Adrenal gland (tissue), 12 donors: Measurements from ENCODE around the gene FAM227B. TPM values are rescaled to one million over a fixed set of nuclear protein-coding genes. Genes with fewer than 3 reads are reported as not detected.

ENCODE experiments used
- DNase-seq, 7 donors: peaks; one replicate each; pipeline ENCODE4 v3.0.0-alpha.2; 2019 to 2020
- H3K27ac ChIP-seq, 5 donors: fragments of 200-600 bp; sonication (generic) in 4 of 5; 1 replicate in 3 of 5; 2 replicates in 2 of 5; pipeline versions ENCODE4 v1.5.1 to v1.8.0; 2016 to 2020; ENCODE audit warnings: mild to moderate bottlenecking in 1 of 5
- H3K27me3 ChIP-seq: fragments of 200-600 bp; 2 replicates; pipeline ENCODE4 v1.8.0; 2021
- H3K36me3 ChIP-seq, 2 donors: fragments of 200-600 bp; replicated peaks in 1 of 2; 1 replicate in 1 of 2; 2 replicates in 1 of 2; pipeline versions ENCODE4 v1.5.1 to v1.8.0; 2018 to 2022
- H3K4me1 ChIP-seq, 2 donors: fragments of 200-600 bp; replicated peaks in 1 of 2; 1 replicate in 1 of 2; 2 replicates in 1 of 2; pipeline versions ENCODE4 v1.5.1 to v1.8.0; 2018 to 2021
- H3K4me3 ChIP-seq, 4 donors: fragments of 200-600 bp; sonication (generic) in 3 of 4; one replicate each; pipeline ENCODE4 v1.5.1; 2016 to 2018
- H3K9me3 ChIP-seq, 3 donors: fragments of 200-600 bp; sonication (generic) in 1 of 3; replicated peaks in 1 of 3; 1 replicate in 2 of 3; 2 replicates in 1 of 3; pipeline versions ENCODE4 v1.5.1 to v1.8.0; 2016 to 2021
- POLR2A ChIP-seq, 2 donors: fragments of 450-650 bp; IDR thresholded peaks; one replicate each; pipeline ENCODE4 v1.6.1; 2017; ENCODE audit warnings: antibody characterized with exemption in 2 of 2, mild to moderate bottlenecking in 2 of 2, moderate library complexity in 1 of 2
- WGBS, 4 donors: extraction: QIAGEN DNeasy Blood & Tissue Kit in 2 of 4; methylation state at CpG; one replicate each; pipeline versions ENCODE4 v1.1.5 to v1.1.7; 2013 to 2017; 5-methylcytosine and 5-hydroxymethylcytosine counted together
- intact Hi-C, 2 donors: fragments of 100-400 bp; cut with DNase I; formaldehyde crosslinking; loops; one replicate each; pipeline versions ENCODE4 v1.14.1 to v1.15.0; 2022 to 2023
- polyA plus RNA-seq, 3 donors: library from polyadenylated mRNA; stranded (reverse); fragments of 200-250 nt in 2 of 3; fragments of 350-450 nt in 1 of 3; fragmentation: Illumina TruSeq in 1 of 3; extraction: RNeasy Lipid Tissue Mini Kit (QIAGEN cat#74804) in 1 of 3; gene quantifications; one replicate each; pipeline ENCODE4 v1.2.3, GENCODE V29; 2013 to 2014
- total RNA-seq, 9 donors: library from RNA; depleted of rRNA in 4 of 9; stranded (reverse); fragments of >200 nt in 4 of 9; fragments of 120-200 nt in 1 of 9; fragmentation: NEBNext Ultra II Directional in 1 of 9; extraction: Animal tissue kit (Norgen Biotek cat#: 25700) in 1 of 9; gene quantifications; one replicate each; pipeline versions ENCODE4 v1.1.0 to v1.2.4, GENCODE V29; 2013 to 2023
- TF ChIP-seq, protein P1 (sequence below), 6 experiments: fragments of 450-650 bp in 4 of 6; fragments of 200-600 bp in 2 of 6; sonication (generic) in 1 of 6; IDR thresholded peaks; 1 replicate in 5 of 6; 2 replicates in 1 of 6; pipeline versions ENCODE4 v1.5.1 to v1.8.0; 2016 to 2021; ENCODE audit warnings: antibody characterized with exemption in 6 of 6, mild to moderate bottlenecking in 2 of 6, moderate library complexity in 1 of 6
- donor health status: healthy with polysubstance abuse.
- donor health status: Bipolar disorder and iron deficiency.
- donor health status: DM: yes; HTN: yes; CAD: no.
- donor health status: DM: no; HTN: no; CAD: no.
- donor health status: DM: no; HTN: no; CAD: no.
- donor health status: DM: yes; HTN: yes; CAD: no.

The FAM227B gene
- total and polyA plus RNA-seq, 12 donors: 1.4 to 20.4 (median 8.4) TPM

DNA sequence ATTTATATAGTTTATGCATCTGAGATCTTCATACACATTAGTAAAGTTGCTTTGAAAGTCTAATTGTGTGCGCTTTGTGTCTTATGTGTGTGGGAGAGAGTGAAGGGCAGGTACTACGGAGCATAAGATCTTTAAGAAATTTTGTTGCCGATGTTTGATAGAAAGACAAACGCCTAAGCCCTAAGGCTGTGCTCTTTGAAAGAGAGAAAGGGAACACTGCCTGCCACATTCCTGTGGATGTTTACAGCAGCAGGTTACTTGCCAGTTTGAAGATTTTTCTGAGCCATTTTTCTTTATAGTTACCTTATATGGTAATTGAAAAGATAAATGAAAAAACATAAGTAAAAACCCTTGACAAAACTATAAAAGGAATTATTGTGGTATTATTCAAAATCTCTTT is 17.2 kb upstream of the FAM227B start:
- Histone ChIP-seq H3K36me3 (peaks cover 0 to 25% of the 10 kb centered on the region in 2 donors), H3K27ac (no peak overlapping the region), H3K4me3 (no peak overlapping the region), H3K9me3 (no peaks in the 10 kb centered on the region), H3K4me1 (no peaks in the 10 kb centered on the region), H3K27me3 (no peaks in the 10 kb centered on the region)
- intact Hi-C loops: no loop called here
- 88 to 94% (median 90%) methylated on average over 4 of the region's 4 CpGs for WGBS, 4 donors
- no peak for DNase-seq
- TF ChIP-seq POLR2A (IDR thresholded peaks at IDR 0.05): no peak
- TF ChIP-seq, protein P1, sequence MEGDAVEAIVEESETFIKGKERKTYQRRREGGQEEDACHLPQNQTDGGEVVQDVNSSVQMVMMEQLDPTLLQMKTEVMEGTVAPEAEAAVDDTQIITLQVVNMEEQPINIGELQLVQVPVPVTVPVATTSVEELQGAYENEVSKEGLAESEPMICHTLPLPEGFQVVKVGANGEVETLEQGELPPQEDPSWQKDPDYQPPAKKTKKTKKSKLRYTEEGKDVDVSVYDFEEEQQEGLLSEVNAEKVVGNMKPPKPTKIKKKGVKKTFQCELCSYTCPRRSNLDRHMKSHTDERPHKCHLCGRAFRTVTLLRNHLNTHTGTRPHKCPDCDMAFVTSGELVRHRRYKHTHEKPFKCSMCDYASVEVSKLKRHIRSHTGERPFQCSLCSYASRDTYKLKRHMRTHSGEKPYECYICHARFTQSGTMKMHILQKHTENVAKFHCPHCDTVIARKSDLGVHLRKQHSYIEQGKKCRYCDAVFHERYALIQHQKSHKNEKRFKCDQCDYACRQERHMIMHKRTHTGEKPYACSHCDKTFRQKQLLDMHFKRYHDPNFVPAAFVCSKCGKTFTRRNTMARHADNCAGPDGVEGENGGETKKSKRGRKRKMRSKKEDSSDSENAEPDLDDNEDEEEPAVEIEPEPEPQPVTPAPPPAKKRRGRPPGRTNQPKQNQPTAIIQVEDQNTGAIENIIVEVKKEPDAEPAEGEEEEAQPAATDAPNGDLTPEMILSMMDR (IDR thresholded peaks at IDR 0.05): no peak

DNA sequence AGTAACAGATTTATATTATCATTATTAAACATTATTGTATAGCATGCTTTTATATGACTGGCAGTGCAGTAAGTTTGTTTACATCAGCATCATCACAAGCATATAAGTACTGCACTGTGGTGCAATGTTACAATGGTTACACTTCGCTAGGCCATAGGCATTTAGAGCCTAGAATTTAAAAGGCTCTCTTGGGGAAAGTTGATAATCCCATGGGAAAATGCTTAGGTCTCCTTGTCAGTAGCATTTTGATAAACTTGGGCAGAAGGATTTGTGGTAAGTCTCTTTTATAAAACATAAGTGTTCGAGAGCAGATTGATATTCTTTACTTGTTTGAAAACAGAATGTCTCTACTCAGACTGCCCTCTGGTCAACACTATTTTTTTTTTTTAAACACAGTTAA is 7.8 kb upstream of the FAM227B start:
- intact Hi-C loops: no loop called here
- H3K36me3 ChIP-seq: no peaks in the 10 kb centered on the region
- H3K4me3 ChIP-seq: no peak overlapping the region
- H3K4me1 ChIP-seq: no peaks in the 10 kb centered on the region
- H3K27ac ChIP-seq: no peak overlapping the region
- no peak for DNase-seq
- no peaks in the 10 kb centered on the region for H3K27me3 ChIP-seq
- TF ChIP-seq, protein P1 (IDR thresholded peaks at IDR 0.05): no peak
- TF ChIP-seq POLR2A (IDR thresholded peaks at IDR 0.05): no peak
- no peaks in the 10 kb centered on the region for H3K9me3 ChIP-seq
- 91 to 97% (median 95%) methylated on average over 2 of the region's 2 CpGs for WGBS, 4 donors

DNA sequence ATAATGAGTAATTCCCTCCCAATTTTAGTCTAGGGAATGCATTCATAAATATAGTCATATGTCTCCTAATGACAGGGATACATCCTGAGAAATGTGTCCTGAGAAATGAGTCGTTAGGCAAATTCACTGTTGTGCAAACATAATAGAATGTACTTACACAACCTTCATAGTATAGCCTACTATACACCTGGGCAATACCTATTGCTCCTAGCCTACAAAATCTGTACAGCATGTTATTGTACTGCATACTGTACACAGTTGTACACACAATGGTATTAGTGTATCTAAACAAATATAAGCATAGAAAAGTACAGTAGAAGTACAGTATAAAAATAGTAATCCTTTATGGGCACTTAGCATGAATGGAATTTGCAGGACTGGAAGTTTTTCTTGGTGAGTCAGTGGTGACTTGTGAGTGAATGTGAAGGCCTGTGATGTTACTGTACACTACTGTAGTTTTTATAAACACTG is 6.8 kb upstream of the FAM227B start:
- H3K4me3 ChIP-seq: no peak overlapping the region
- H3K27me3 ChIP-seq: no peaks in the 10 kb centered on the region
- H3K36me3 ChIP-seq: no peaks in the 10 kb centered on the region
- H3K9me3 ChIP-seq: no peaks in the 10 kb centered on the region
- no peak for DNase-seq
- intact Hi-C loops: no loop called here
- H3K4me1 ChIP-seq: peaks cover 0 to 4% of the 10 kb centered on the region in 2 donors
- 63 to 75% (median 74%) methylated on average over 1 of the region's 1 CpG for WGBS, 4 donors
- H3K27ac ChIP-seq: no peak overlapping the region
- TF ChIP-seq, protein P1 (IDR thresholded peaks at IDR 0.05): no peak
- TF ChIP-seq POLR2A (IDR thresholded peaks at IDR 0.05): no peak

DNA sequence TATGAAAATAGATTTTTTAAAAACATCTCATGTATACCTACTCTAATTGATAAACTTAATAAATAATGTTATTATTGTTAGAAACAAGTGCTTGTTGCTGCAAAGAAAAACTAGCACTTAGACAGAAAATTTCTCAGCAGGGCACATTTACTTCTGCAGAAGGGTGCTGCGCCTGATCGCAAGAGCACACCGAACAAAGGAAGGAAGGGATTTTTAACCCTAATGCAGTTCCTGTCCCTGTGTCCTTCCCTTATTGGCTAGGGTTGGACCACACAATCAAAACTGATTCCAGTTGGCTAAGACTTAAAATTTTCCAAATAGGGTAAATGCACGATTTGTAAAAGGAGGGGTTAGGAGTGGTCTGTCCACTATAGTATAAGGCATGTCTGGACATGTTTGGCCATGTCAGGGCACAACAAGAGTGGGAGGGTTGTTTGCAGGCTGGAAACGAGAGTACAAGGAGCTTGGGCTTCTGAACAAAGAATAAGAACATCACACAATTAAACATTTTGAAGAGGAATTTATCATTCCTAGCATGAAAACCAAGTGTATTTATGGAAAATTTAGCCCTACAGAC is 4.9 kb upstream of the FAM227B start:
- Histone ChIP-seq H3K36me3 (no peaks in the 10 kb centered on the region), H3K27me3 (no peaks in the 10 kb centered on the region), H3K4me1 (peaks cover 9% of the 10 kb centered on the region in 2 donors), H3K27ac (no peak overlapping the region), H3K9me3 (no peaks in the 10 kb centered on the region), H3K4me3 (no peak overlapping the region)
- intact Hi-C loops: no loop called here
- no peak for DNase-seq
- WGBS, 4 donors: 91 to 98% (median 97%) methylated on average over 5 of the region's 5 CpGs
- no peak for TF ChIP-seq POLR2A (IDR thresholded peaks at IDR 0.05)
- TF ChIP-seq, protein P1 (IDR thresholded peaks at IDR 0.05): no peak
